Spleen (tissue), 7 donors: Measurements from ENCODE around the gene EGFL8.

ENCODE experiments used
- CTCF ChIP-seq, 11 experiments: fragments of 200-600 bp in 7 of 11; fragments of 450-650 bp in 4 of 11; sonication (generic) in 4 of 11; IDR thresholded peaks in 8 of 11; conservative IDR thresholded peaks in 3 of 11; 1 replicate in 7 of 11; 2 replicates in 4 of 11; pipeline versions ENCODE4 v1.4.0 to v1.8.0; 2016 to 2021; ENCODE audit warnings: antibody characterized with exemption in 11 of 11, inconsistent platforms in 4 of 11, mild to moderate bottlenecking in 1 of 11
- POLR2A ChIP-seq, 3 donors: fragments of 450-650 bp; IDR thresholded peaks; one replicate each; pipeline ENCODE4 v1.5.1; 2017; ENCODE audit warnings: antibody characterized with exemption in 3 of 3, mild to moderate bottlenecking in 1 of 3
- POLR2AphosphoS5 ChIP-seq, 3 donors: sonication (generic); formaldehyde crosslinking; IDR thresholded peaks; one replicate each; pipeline ENCODE4 v1.5.1; 2017; ENCODE audit warnings: antibody characterized with exemption in 3 of 3
- donor health status: DM: no; HTN: no; CAD: no; lungs with moderate emphysema.
- donor health status: DM: no; HTN: no; CAD: no.
- donor health status: DM: no; HTN: no; CAD: no.

- TF ChIP-seq CTCF (IDR thresholded peaks at IDR 0.05 in 8 of 11, conservative IDR thresholded peaks at IDR 0.05 in 3 of 11) (no peak), POLR2AphosphoS5 (IDR thresholded peaks at IDR 0.05) (no peak), POLR2A (IDR thresholded peaks at IDR 0.05) (no peak)
Measured at GRCh38 chr6:32181915-32182529, 17.6 kb downstream of the EGFL8 start.
